ENCODE data around the gene DERA.

DNA sequence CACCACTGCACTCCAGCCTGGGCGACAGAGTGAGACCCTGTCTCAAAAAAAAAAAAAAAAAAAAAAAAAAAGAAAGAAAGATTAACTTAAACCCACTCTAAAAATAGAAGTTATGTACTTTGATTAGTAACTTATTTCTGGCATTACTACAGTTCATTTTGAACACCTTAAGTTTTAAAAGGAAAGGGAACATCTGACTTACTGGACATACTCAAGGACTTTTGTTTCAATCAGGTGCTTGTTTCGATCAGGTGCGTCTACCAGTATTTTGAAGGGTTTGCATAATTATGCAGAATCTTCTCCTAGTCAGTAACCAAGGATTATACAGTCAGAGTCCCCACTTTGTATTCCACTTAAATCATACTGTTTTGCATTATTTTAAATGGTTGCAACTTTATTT lies 105.6 kb downstream of the DERA start:
- TF ChIP-seq, protein P1, sequence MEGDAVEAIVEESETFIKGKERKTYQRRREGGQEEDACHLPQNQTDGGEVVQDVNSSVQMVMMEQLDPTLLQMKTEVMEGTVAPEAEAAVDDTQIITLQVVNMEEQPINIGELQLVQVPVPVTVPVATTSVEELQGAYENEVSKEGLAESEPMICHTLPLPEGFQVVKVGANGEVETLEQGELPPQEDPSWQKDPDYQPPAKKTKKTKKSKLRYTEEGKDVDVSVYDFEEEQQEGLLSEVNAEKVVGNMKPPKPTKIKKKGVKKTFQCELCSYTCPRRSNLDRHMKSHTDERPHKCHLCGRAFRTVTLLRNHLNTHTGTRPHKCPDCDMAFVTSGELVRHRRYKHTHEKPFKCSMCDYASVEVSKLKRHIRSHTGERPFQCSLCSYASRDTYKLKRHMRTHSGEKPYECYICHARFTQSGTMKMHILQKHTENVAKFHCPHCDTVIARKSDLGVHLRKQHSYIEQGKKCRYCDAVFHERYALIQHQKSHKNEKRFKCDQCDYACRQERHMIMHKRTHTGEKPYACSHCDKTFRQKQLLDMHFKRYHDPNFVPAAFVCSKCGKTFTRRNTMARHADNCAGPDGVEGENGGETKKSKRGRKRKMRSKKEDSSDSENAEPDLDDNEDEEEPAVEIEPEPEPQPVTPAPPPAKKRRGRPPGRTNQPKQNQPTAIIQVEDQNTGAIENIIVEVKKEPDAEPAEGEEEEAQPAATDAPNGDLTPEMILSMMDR (IDR thresholded peaks at IDR 0.05; ENCODE audit: low read length), result no peak
- no peak for TF ChIP-seq EZH2 (optimal IDR thresholded peaks at IDR 0.05; ENCODE audit: low read depth, low read length)

Data from MM.1S (cell line).